Adipocyte (in vitro differentiated cells): ENCODE results near the gene SPEF2.
"Not testable (repeated sequence)": the region's sequence is repeated elsewhere in the genome, so short reads cannot be mapped to it uniquely, and the experiment has no call there.

ENCODE experiments used
- DNase-seq: peaks from one replicate; pipeline ENCODE4 v3.0.0-alpha.2; 2015; ENCODE audit warnings: low read depth
- H3K27me3 ChIP-seq: replicated peaks from 2 replicates; pipeline ENCODE4 v1.7.0; 2013; ENCODE audit warnings: mild to moderate bottlenecking, low read length, moderate library complexity; ENCODE audit not compliant: control insufficient read depth, insufficient read depth
- H3K36me3 ChIP-seq: 2 replicates; pipeline ENCODE4 v1.7.0; 2013; ENCODE audit warnings: low read length, mild to moderate bottlenecking, moderate library complexity; ENCODE audit not compliant: control insufficient read depth, insufficient read depth, severe bottlenecking
- H3K4me1 ChIP-seq: 2 replicates; pipeline ENCODE4 v1.7.0; 2013; ENCODE audit warnings: mild to moderate bottlenecking, low read length, moderate library complexity; ENCODE audit not compliant: control insufficient read depth, insufficient read depth
- H3K4me3 ChIP-seq: 2 replicates; pipeline ENCODE4 v1.7.0; 2013; ENCODE audit warnings: mild to moderate bottlenecking, low read length, moderate library complexity
- H3K9ac ChIP-seq: 2 replicates; pipeline ENCODE4 v1.7.0; 2013; ENCODE audit warnings: mild to moderate bottlenecking, low read length, moderate library complexity
- H3K9me3 ChIP-seq: 2 replicates; pipeline ENCODE4 v1.7.0; 2013; ENCODE audit warnings: mild to moderate bottlenecking, low read length, moderate library complexity; ENCODE audit not compliant: control insufficient read depth

SPEF2 gene

GRCh38 chr5:35660451-35660850 lies 42.8 kb downstream of the SPEF2 start:
- Histone ChIP-seq H3K9me3 (no peaks in the 10 kb centered on the region), H3K9ac (no peak overlapping the region), H3K27me3 (no peaks in the 10 kb centered on the region), H3K4me3 (no peak overlapping the region), H3K36me3 (no peaks in the 10 kb centered on the region), H3K4me1 (no peaks in the 10 kb centered on the region)
- DNase-seq, result peak; percentile 61

- Histone ChIP-seq H3K36me3 (no peaks in the 10 kb centered on the region), H3K9ac (no peak overlapping the region), H3K4me1 (no peaks in the 10 kb centered on the region), H3K27me3 (no peaks in the 10 kb centered on the region), H3K4me3 (no peak overlapping the region), H3K9me3 (no peaks in the 10 kb centered on the region)
- DNase-seq, result no peak
Observed at GRCh38 chr5:35664584-35664983, 46.9 kb downstream of the SPEF2 start.

- no peaks in the 10 kb centered on the region for H3K9me3 ChIP-seq
- no peak for DNase-seq
- no peaks in the 10 kb centered on the region for H3K36me3 ChIP-seq
- H3K4me3 ChIP-seq, result no peak overlapping the region
- H3K4me1 ChIP-seq, result no peaks in the 10 kb centered on the region
- H3K27me3 ChIP-seq, result no peaks in the 10 kb centered on the region
- no peak overlapping the region for H3K9ac ChIP-seq
Observed at GRCh38 chr5:35665096-35665495, 47.4 kb downstream of the SPEF2 start.

GRCh38 chr5:35668319-35668718 lies 50.7 kb downstream of the SPEF2 start:
- no peak for DNase-seq

GRCh38 chr5:35668794-35669193 lies 51.1 kb downstream of the SPEF2 start:
- Histone ChIP-seq H3K4me3 (no peak overlapping the region), H3K27me3 (no peaks in the 10 kb centered on the region), H3K4me1 (no peaks in the 10 kb centered on the region), H3K9me3 (no peaks in the 10 kb centered on the region), H3K9ac (no peak overlapping the region), H3K36me3 (no peaks in the 10 kb centered on the region)
- no peak for DNase-seq

More at GRCh38 chr5:35668319-35668718, 50.7 kb downstream of the SPEF2 start:
- no peaks in the 10 kb centered on the region for H3K4me1 ChIP-seq
- H3K9ac ChIP-seq, result no peak overlapping the region
- H3K36me3 ChIP-seq, result no peaks in the 10 kb centered on the region
- H3K9me3 ChIP-seq, result no peaks in the 10 kb centered on the region
- H3K27me3 ChIP-seq, result no peaks in the 10 kb centered on the region
- H3K4me3 ChIP-seq, result no peak overlapping the region

- Histone ChIP-seq H3K27me3 (no peaks in the 10 kb centered on the region), H3K4me3 (no peak overlapping the region), H3K36me3 (peaks cover 2% of the 10 kb centered on the region), H3K4me1 (no peaks in the 10 kb centered on the region), H3K9ac (no peak overlapping the region), H3K9me3 (no peaks in the 10 kb centered on the region)
- DNase-seq, result no peak
Observed at GRCh38 chr5:35671541-35672295, 54.1 kb downstream of the SPEF2 start.

GRCh38 chr5:35672296-35672655 lies 54.6 kb downstream of the SPEF2 start:
- DNase-seq, H3K4me1 ChIP-seq, H3K36me3 ChIP-seq, H3K9me3 ChIP-seq, H3K27me3 ChIP-seq, H3K9ac ChIP-seq, H3K4me3 ChIP-seq: not testable (repeated sequence)

- Histone ChIP-seq H3K4me1 (no peaks in the 10 kb centered on the region), H3K36me3 (peaks cover 2% of the 10 kb centered on the region), H3K9ac (no peak overlapping the region), H3K4me3 (no peak overlapping the region), H3K9me3 (no peaks in the 10 kb centered on the region), H3K27me3 (no peaks in the 10 kb centered on the region)
- no peak for DNase-seq
Observed at GRCh38 chr5:35672995-35673394, 55.3 kb downstream of the SPEF2 start.

GRCh38 chr5:35674049-35674448 lies 56.4 kb downstream of the SPEF2 start:
- Histone ChIP-seq H3K9ac (no peak overlapping the region), H3K27me3 (no peaks in the 10 kb centered on the region), H3K36me3 (peaks cover 2% of the 10 kb centered on the region), H3K4me1 (no peaks in the 10 kb centered on the region), H3K9me3 (no peaks in the 10 kb centered on the region), H3K4me3 (no peak overlapping the region)
- DNase-seq, result no peak

- no peak overlapping the region for H3K9ac ChIP-seq
- H3K4me1 ChIP-seq, result no peaks in the 10 kb centered on the region
- peaks cover 2% of the 10 kb centered on the region for H3K36me3 ChIP-seq
- no peak overlapping the region for H3K4me3 ChIP-seq
- no peaks in the 10 kb centered on the region for H3K9me3 ChIP-seq
- no peak for DNase-seq
- no peaks in the 10 kb centered on the region for H3K27me3 ChIP-seq
Observed at GRCh38 chr5:35675392-35675791, 57.7 kb downstream of the SPEF2 start.

GRCh38 chr5:35677878-35678277 lies 60.2 kb downstream of the SPEF2 start:
- Histone ChIP-seq H3K27me3 (no peaks in the 10 kb centered on the region), H3K9ac (no peak overlapping the region), H3K4me1 (no peaks in the 10 kb centered on the region), H3K9me3 (no peaks in the 10 kb centered on the region), H3K4me3 (no peak overlapping the region), H3K36me3 (peaks cover 2% of the 10 kb centered on the region)
- no peak for DNase-seq

GRCh38 chr5:35678661-35679060 lies 61.0 kb downstream of the SPEF2 start:
- peaks cover 2% of the 10 kb centered on the region for H3K36me3 ChIP-seq
- H3K9ac ChIP-seq, result no peak overlapping the region
- no peaks in the 10 kb centered on the region for H3K4me1 ChIP-seq
- no peak overlapping the region for H3K4me3 ChIP-seq
- H3K9me3 ChIP-seq, result no peaks in the 10 kb centered on the region
- no peaks in the 10 kb centered on the region for H3K27me3 ChIP-seq
- DNase-seq, result no peak
